Naive thymus-derived CD4-positive, alpha-beta T cell (primary cell): Measurements from ENCODE around the gene EBP. TPM values are rescaled to one million over a fixed set of nuclear protein-coding genes. Genes with fewer than 3 reads are reported as not detected.

Experiments
- ATAC-seq: fragments of 150-1000 bp; cut with Tn5 transposase; 2 replicates; pipeline ENCODE4 v1.10.0; 2021; ENCODE audit warnings: mild to moderate bottlenecking, moderate library complexity
- CTCF ChIA-PET: fragments of 350-600 bp; sonication (Branson Sonifier 250); formaldehyde crosslinking; loops from one replicate; lab custom pipeline; 2021; ENCODE audit warnings: antibody characterized with exemption; lab: Charles Lee
- POLR2A ChIA-PET: fragments of 350-600 bp; sonication (Branson Sonifier 250); formaldehyde crosslinking; loops from one replicate; lab custom pipeline; 2021; ENCODE audit warnings: antibody characterized with exemption, inconsistent platforms; lab: Charles Lee
- DNase-seq, 9 donors: peaks; one replicate each; pipeline versions ENCODE4 v3.0.0 to v3.0.0-alpha.2; 2020 to 2022; ENCODE audit warnings: mixed read lengths in 1 of 9
- H3K27ac ChIP-seq: one replicate; pipeline ENCODE4 v1.7.0; 2013; ENCODE audit warnings: mild to moderate bottlenecking, low read depth, low read length, moderate library complexity
- H3K27me3 ChIP-seq, 2 donors: one replicate each; pipeline ENCODE4 v1.7.0; 2013; ENCODE audit warnings: low read length in 2 of 2, mild to moderate bottlenecking in 2 of 2, moderate library complexity in 2 of 2; ENCODE audit not compliant: control insufficient read depth in 2 of 2, insufficient read depth in 2 of 2
- H3K36me3 ChIP-seq, 3 experiments: 1 replicate in 2 of 3; 2 replicates in 1 of 3; pipeline ENCODE4 v1.7.0; 2013; ENCODE audit warnings: low read length in 3 of 3, mild to moderate bottlenecking in 3 of 3, moderate library complexity in 1 of 3; ENCODE audit not compliant: insufficient read depth in 3 of 3, control insufficient read depth in 2 of 3
- H3K4me1 ChIP-seq, 2 donors: one replicate each; pipeline ENCODE4 v1.7.0; 2013; ENCODE audit warnings: low read length in 2 of 2, mild to moderate bottlenecking in 2 of 2, moderate library complexity in 1 of 2; ENCODE audit not compliant: control insufficient read depth in 2 of 2, insufficient read depth in 2 of 2
- H3K4me3 ChIP-seq: 2 replicates; pipeline ENCODE4 v1.7.0; 2013; ENCODE audit warnings: mild to moderate bottlenecking, low read length
- H3K9me3 ChIP-seq, 3 experiments: 1 replicate in 2 of 3; 2 replicates in 1 of 3; pipeline ENCODE4 v1.7.0; 2013; ENCODE audit warnings: low read length in 3 of 3; ENCODE audit not compliant: control insufficient read depth in 2 of 3
- H3K27ac Mint-ChIP-seq, 9 donors: one replicate each; pipeline ENCODE4 v1.8.0; 2020 to 2022; ENCODE audit warnings: mixed read lengths in 9 of 9, mild to moderate bottlenecking in 8 of 9, moderate library complexity in 5 of 9, inconsistent platforms in 2 of 9
- H3K27me3 Mint-ChIP-seq, 5 donors: one replicate each; pipeline ENCODE4 v1.8.0; 2021 to 2022; ENCODE audit warnings: mixed read lengths in 5 of 5, mild to moderate bottlenecking in 1 of 5
- H3K36me3 Mint-ChIP-seq, 5 donors: one replicate each; pipeline ENCODE4 v1.8.0; 2020 to 2022; ENCODE audit warnings: mixed read lengths in 5 of 5, mild to moderate bottlenecking in 3 of 5, inconsistent platforms in 1 of 5
- H3K4me1 Mint-ChIP-seq, 7 donors: one replicate each; pipeline ENCODE4 v1.8.0; 2020 to 2022; ENCODE audit warnings: mixed read lengths in 7 of 7, mild to moderate bottlenecking in 3 of 7, inconsistent platforms in 1 of 7
- H3K4me3 Mint-ChIP-seq, 10 donors: one replicate each; pipeline ENCODE4 v1.8.0; 2020 to 2022; ENCODE audit warnings: mild to moderate bottlenecking in 10 of 10, mixed read lengths in 10 of 10, moderate library complexity in 6 of 10, inconsistent platforms in 2 of 10
- H3K9me3 Mint-ChIP-seq, 11 donors: one replicate each; pipeline ENCODE4 v1.8.0; 2020 to 2022; ENCODE audit warnings: mixed read lengths in 11 of 11, mild to moderate bottlenecking in 4 of 11, inconsistent platforms in 1 of 11, moderate library complexity in 1 of 11
- intact Hi-C, 2 donors: fragments of 100-400 bp; cut with micrococcal nuclease; formaldehyde crosslinking; loops; one replicate each; pipeline ENCODE4 v1.15.1; 2023
- polyA plus RNA-seq, 2 donors: library from polyadenylated mRNA; unstranded; fragments of 300-500 nt; fragmentation: Illumina TruSeq; gene quantifications; one replicate each; pipeline ENCODE4 v1.2.3, GENCODE V29; 2021
- total RNA-seq, 6 experiments: library from RNA in 5 of 6; stranded (reverse) in 5 of 6; gene quantifications; 1 replicate in 5 of 6; 2 replicates in 1 of 6; pipeline ENCODE4 v1.2.3 and lab custom pipeline; 2021 to 2026

EBP gene
- total and polyA plus RNA-seq, 7 experiments from 2014 or later = 33.3 to 188 (median 48.9) TPM

DNA sequence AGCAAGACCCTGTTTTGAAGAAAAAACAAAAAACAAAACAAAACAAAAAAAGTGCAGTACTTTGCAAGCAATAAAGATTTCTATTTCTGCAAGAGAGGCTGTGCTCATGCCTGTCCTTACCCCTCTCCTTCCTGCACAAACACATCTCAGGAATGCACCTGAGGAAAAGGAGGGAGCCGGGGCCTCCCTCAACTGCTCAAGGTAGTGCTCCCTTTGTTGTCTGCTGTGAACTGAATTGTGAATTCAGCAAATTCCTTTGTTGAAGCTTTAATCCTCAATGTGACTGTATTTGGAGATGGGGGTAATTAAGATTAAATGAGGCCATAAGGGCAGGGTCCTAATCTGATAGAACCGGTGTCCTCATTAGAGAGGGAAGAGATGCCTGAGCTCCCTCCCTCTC lies 31.7 kb upstream of the EBP start:
- Histone ChIP-seq H3K36me3 (no peaks in the 10 kb centered on the region), H3K4me3 (no peak overlapping the region), H3K27me3 (no peaks in the 10 kb centered on the region), H3K4me1 (no peaks in the 10 kb centered on the region), H3K9me3 (no peaks in the 10 kb centered on the region), H3K27ac (no peak overlapping the region)
- DNase-seq (no peak), ATAC-seq (no peak)
- no peaks in the 10 kb centered on the region for H3K27me3 Mint-ChIP-seq
- peaks cover 0 to 2% (median 0%) of the 10 kb centered on the region in 7 donors for H3K4me1 Mint-ChIP-seq
- H3K4me3 Mint-ChIP-seq = no peak overlapping the region
- H3K36me3 Mint-ChIP-seq = no peaks in the 10 kb centered on the region
- H3K9me3 Mint-ChIP-seq = no peaks in the 10 kb centered on the region
- POLR2A ChIA-PET = no interaction called here
- intact Hi-C loops = no loop called here
- CTCF ChIA-PET = no interaction called here
- no peak overlapping the region for H3K27ac Mint-ChIP-seq

DNA sequence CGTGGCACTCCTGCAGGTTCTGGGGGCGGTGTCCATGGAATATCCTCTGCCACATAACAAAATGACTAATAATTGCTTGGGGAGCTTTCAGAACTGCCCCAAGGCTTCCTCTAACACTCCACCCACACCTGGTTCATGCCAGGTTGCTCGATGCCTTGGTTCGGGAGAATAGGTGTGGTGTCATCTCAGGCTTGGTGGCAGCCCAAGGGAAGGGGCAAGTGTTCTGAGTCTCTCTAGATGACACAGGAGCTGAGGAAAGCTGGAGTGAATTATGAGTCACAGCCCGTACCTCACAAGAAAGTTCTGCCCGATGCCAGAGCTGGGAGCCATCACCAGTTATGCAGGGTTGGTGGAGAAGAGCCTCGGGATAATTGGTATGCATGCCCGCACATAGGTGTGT lies 30.9 kb upstream of the EBP start:
- Mint-ChIP-seq H3K36me3 (no peaks in the 10 kb centered on the region), H3K4me3 (no peak overlapping the region), H3K4me1 (peaks cover 0 to 2% (median 0%) of the 10 kb centered on the region in 7 donors), H3K27ac (no peak overlapping the region), H3K27me3 (no peaks in the 10 kb centered on the region), H3K9me3 (no peaks in the 10 kb centered on the region)
- intact Hi-C loops = no loop called here
- Histone ChIP-seq H3K9me3 (no peaks in the 10 kb centered on the region), H3K27ac (no peak overlapping the region), H3K27me3 (no peaks in the 10 kb centered on the region), H3K4me1 (no peaks in the 10 kb centered on the region), H3K36me3 (no peaks in the 10 kb centered on the region), H3K4me3 (no peak overlapping the region)
- DNase-seq = no peak
- POLR2A ChIA-PET = no interaction called here
- CTCF ChIA-PET = no interaction called here
- ATAC-seq = no peak

DNA sequence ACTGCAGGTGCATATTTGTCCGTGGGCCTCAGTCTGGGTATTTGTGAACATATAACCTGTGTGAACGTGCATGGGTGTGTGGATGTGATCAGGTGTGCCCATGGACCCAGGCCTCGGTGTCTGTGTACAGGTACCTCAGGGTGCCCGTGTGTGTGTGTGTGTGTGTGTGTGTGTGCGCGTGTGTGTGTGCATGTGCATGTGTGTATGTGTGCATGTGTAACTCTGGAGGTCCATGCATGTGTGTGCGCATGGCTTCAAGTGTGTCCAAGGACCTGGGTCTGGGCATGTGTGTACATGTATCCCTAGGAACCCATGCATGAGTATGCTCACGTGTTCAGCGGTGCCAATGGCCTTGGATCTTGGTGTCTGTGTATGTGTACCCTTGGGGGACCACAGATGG lies 29.8 kb upstream of the EBP start:
- Mint-ChIP-seq H3K4me1 (peaks cover 0 to 2% (median 0%) of the 10 kb centered on the region in 7 donors), H3K27me3 (no peaks in the 10 kb centered on the region), H3K9me3 (no peaks in the 10 kb centered on the region), H3K4me3 (no peak overlapping the region), H3K36me3 (no peaks in the 10 kb centered on the region), H3K27ac (no peak overlapping the region)
- DNase-seq (no peak), ATAC-seq (no peak)
- Histone ChIP-seq H3K4me3 (no peak overlapping the region), H3K36me3 (no peaks in the 10 kb centered on the region), H3K27ac (no peak overlapping the region), H3K27me3 (no peaks in the 10 kb centered on the region), H3K9me3 (no peaks in the 10 kb centered on the region), H3K4me1 (no peaks in the 10 kb centered on the region)
- CTCF ChIA-PET = no interaction called here
- POLR2A ChIA-PET = no interaction called here
- intact Hi-C loops = no loop called here

DNA sequence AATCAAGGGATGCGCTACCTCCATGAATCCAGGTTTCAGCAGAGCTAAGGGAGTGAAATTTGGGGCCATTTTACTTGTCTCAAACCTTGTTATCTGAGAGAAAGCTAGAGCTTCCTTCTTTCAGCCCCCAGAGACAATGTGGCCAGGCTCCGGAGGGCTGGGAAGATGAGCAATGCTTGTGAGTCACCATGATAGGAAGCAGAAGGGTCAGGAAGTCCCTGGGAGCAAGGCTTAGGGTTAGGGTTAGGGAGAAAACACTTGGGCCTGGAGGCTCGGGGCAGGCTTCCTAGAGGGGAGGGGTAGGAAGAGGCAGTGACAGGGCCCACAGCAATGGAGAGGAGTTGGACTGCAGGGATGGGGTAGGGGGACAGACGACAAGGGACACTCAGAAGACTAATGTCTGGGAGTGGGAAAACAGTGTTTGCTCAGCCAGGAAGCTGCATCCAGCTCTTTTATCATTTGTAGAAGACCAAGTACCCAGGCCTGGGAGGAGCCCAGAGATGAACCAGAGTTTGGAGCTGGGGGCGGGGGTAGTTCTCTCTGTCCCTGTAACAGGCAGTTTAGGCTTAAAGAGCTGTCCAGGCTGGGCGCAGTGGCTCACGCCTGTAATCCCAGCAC lies 29.2 kb upstream of the EBP start:
- Mint-ChIP-seq H3K27ac (no peak overlapping the region), H3K27me3 (no peaks in the 10 kb centered on the region), H3K4me3 (no peak overlapping the region), H3K36me3 (no peaks in the 10 kb centered on the region), H3K9me3 (no peaks in the 10 kb centered on the region), H3K4me1 (peaks cover 0 to 2% (median 0%) of the 10 kb centered on the region in 7 donors)
- DNase-seq (no peak), ATAC-seq (peak; percentile 56)
- H3K4me1 ChIP-seq = no peaks in the 10 kb centered on the region
- H3K36me3 ChIP-seq = no peaks in the 10 kb centered on the region
- POLR2A ChIA-PET = no interaction called here
- H3K9me3 ChIP-seq = no peaks in the 10 kb centered on the region
- H3K27me3 ChIP-seq = no peaks in the 10 kb centered on the region
- H3K27ac ChIP-seq = no peak overlapping the region
- intact Hi-C loops = no loop called here
- CTCF ChIA-PET = no interaction called here
- H3K4me3 ChIP-seq = no peak overlapping the region

DNA sequence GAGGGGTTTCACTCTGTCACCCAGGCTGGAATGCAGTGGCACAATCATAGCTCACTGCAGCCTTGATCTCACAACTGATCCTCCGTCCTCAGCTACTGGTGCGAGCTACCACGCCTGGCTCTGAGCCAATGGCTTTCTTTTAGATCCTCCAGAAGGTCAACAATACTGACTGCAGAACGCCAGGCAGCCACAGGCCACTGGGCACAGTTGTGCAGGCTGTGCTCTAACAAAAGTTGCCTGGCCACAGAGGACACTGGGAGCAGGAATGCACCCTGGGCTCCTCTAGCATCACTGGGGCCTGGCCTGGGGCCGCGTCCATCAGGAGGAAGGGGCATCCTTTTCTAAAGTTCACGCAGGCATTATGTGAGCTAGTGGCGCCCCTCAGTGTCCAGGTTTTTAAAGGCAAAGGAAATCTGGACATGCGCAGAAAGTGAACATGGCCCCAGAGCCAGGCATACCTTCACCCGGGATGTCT lies 27.7 kb upstream of the EBP start:
- H3K27ac ChIP-seq = no peak overlapping the region
- Mint-ChIP-seq H3K27ac (no peak overlapping the region), H3K27me3 (no peaks in the 10 kb centered on the region), H3K9me3 (no peaks in the 10 kb centered on the region), H3K4me1 (peaks cover 0 to 6% (median 0%) of the 10 kb centered on the region in 7 donors), H3K36me3 (no peaks in the 10 kb centered on the region), H3K4me3 (no peak overlapping the region)
- no peaks in the 10 kb centered on the region for H3K27me3 ChIP-seq
- H3K4me1 ChIP-seq = no peaks in the 10 kb centered on the region
- POLR2A ChIA-PET = interaction anchor here (0.7 to 1.2 kb wide), 2 partner anchors 411 to 551 kb away, joined by 3 to 4 read pairs; no protein-coding TSS in a partner anchor
- no peaks in the 10 kb centered on the region for H3K36me3 ChIP-seq
- intact Hi-C loops = no loop called here
- ATAC-seq = no peak
- CTCF ChIA-PET = interaction anchor here (0.6 kb wide), 1 partner anchor 25 kb away, joined by 4 read pairs; no protein-coding TSS in a partner anchor
- no peak for DNase-seq
- no peaks in the 10 kb centered on the region for H3K9me3 ChIP-seq
- no peak overlapping the region for H3K4me3 ChIP-seq

DNA sequence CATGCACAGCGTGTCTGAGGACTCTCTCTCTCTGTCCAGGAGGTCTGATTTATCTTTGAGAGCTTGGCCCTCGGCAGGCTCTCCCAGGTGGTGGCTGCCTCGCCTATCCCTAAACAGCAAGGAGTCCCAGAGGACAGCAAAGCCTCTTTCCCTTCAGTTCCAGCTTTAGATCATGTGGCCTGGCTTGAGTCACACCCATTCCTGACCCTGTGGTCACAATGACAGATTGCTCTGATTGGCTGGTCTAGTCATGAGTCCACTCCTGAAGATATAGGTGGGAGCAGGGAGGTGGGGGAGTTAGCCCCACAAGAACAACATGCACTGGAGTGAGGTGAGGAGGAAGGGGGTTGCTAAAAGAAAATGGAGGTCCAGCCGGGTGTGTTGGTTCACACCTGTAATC lies 24.9 kb upstream of the EBP start:
- H3K27me3 ChIP-seq = no peaks in the 10 kb centered on the region
- H3K9me3 Mint-ChIP-seq = no peaks in the 10 kb centered on the region
- intact Hi-C loops = no loop called here
- no peak overlapping the region for H3K4me3 ChIP-seq
- DNase-seq (no peak), ATAC-seq (no peak)
- no peaks in the 10 kb centered on the region for H3K36me3 Mint-ChIP-seq
- no peak overlapping the region for H3K27ac ChIP-seq
- no peaks in the 10 kb centered on the region for H3K36me3 ChIP-seq
- H3K27me3 Mint-ChIP-seq = no peaks in the 10 kb centered on the region
- ChIA-PET POLR2A (no interaction called here), CTCF (interaction anchor here (1.2 kb wide), 1 partner anchor 413 kb away, joined by 3 read pairs; no protein-coding TSS in a partner anchor)
- no peak overlapping the region for H3K27ac Mint-ChIP-seq
- no peaks in the 10 kb centered on the region for H3K9me3 ChIP-seq
- H3K4me1 ChIP-seq = no peaks in the 10 kb centered on the region
- no peak overlapping the region for H3K4me3 Mint-ChIP-seq
- peaks cover 0 to 6% (median 0%) of the 10 kb centered on the region in 7 donors for H3K4me1 Mint-ChIP-seq

DNA sequence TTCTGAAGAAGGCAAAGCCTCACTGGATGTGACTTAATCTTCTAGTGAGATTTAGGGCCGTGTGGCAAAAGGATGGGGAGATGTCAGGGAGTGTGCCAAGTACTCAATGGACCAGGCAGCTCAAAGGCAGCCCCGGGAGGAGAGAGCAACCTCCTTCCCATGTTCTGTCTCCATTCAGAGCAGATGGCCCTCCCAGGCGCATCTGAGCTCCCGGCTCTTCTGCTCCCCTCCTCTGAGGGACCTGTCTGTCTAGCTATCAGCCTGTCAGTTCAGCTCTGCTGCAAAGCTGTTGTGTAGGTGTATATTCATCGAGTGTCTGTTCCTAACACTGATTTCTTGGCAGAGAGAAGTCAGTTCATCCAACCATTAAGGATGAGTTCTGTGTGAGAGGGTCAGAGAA lies 23.7 kb upstream of the EBP start:
- peaks cover 0 to 4% (median 0%) of the 10 kb centered on the region in 7 donors for H3K4me1 Mint-ChIP-seq
- DNase-seq = no peak
- no peak for ATAC-seq
- H3K27me3 Mint-ChIP-seq = no peaks in the 10 kb centered on the region
- ChIA-PET POLR2A (no interaction called here), CTCF (no interaction called here)
- intact Hi-C loops = no loop called here
- H3K36me3 Mint-ChIP-seq = no peaks in the 10 kb centered on the region
- Histone ChIP-seq H3K4me3 (no peak overlapping the region), H3K4me1 (no peaks in the 10 kb centered on the region), H3K36me3 (no peaks in the 10 kb centered on the region), H3K9me3 (no peaks in the 10 kb centered on the region), H3K27ac (no peak overlapping the region), H3K27me3 (no peaks in the 10 kb centered on the region)
- H3K27ac Mint-ChIP-seq = no peak overlapping the region
- no peak overlapping the region for H3K4me3 Mint-ChIP-seq
- H3K9me3 Mint-ChIP-seq = no peaks in the 10 kb centered on the region
